Fibroblast of the conjunctiva (primary cell): ENCODE measurements around the gene ARNT2.

Experiments
- DNase-seq: peaks from one replicate; pipeline ENCODE4 v3.0.0-alpha.2; 2010; ENCODE audit warnings: low read depth

Gene ARNT2

DNA sequence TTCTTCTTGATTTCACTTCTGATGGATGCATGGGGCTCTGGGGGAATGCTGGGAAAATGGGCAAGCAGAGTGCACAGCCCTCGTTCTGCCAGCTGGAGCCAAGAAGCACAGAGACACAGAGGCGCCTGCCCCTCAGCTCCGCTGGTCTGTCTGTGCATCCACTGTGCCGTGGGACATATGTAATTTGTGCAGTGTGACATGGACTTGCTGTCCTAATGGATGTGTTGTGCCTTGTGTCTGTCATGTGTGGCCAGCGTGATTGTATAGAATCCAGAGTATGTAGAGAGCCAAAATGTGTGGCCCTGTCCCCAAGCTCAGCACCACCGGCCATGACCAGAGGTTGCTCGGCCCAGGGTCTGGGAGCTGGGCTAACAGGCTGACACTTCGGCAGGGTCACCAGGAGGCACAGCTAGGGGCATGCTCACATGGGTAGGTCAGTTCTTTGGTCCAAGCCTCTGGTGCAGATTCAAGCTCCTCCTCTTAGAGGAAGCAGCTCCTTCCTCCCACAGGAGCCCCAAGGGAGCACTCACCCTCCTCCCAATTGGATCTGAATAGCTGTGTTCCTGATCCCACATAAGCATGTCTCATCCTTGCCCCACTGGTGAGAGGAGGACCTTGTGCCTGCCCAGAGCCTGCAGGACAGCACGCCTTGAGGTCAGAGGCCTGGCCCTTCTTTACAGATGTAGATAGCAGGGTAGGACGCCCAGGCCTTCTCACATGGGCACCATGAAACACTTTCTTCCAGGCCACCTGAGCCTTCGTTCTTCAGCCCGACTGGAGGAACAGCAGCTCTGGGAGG, 190.1 kb downstream of the ARNT2 start:
- DNase-seq, result no peak

DNA sequence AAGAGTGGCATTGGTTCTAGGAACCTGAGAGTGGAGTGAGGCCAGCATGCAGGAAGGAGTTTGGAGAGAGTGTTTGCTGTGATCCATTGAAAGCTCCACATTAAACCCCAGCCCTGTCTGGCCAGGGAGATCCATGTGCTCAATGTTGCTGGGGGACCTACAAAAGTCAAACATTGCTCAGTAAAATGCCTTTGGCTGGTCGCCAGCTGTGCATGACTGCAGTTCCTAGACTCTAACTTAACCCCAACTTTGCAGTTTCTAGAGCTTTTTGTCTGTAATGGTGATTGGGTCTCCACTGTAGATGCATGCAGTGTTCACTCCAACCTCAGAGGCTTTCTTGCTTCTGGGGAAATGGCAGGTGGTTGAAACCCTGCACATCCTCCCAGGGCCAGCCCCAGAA, 191.2 kb downstream of the ARNT2 start:
- no peak for DNase-seq

DNA sequence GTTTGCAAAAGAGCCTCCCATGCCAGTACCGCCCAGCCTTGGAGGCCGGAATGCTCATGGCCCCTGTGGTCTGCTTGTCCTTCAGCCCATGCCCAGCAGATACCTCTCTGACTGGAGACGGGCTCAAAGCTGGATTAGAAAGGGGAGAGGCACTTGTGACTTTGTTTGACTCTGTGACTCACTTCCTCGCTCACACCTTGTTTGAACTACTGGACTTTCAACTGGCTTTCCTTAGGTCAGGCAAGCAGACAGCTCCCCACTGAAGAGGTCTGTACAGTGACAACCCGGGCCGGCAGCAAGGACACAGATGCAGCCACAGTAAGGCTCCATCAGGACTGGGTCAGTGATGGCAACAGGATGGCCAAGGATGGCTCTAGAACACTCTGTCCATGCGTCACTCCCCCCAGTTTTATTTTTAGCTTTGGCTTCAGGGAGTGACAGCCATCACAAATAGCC, 192.4 kb downstream of the ARNT2 start:
- DNase-seq, result no peak

DNA sequence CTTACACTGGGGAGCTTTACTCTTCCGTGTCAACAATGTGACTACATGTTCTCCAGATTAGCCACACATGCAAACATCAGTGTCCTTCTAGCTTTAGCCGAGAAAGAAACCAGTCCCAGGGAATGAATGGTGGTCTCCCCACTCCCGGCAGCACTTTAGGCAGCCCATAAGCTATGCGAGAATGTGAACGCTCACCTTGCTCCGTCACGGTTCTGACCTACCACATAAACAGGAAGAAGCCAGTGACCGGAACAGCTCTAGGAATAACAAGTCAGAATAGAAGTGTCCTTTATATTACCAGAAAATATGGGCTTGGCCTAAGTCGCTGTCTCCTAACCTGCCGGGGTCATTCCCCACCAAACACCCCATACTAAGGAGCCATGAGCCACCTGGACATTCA, 192.9 kb downstream of the ARNT2 start:
- DNase-seq, result no peak

DNA sequence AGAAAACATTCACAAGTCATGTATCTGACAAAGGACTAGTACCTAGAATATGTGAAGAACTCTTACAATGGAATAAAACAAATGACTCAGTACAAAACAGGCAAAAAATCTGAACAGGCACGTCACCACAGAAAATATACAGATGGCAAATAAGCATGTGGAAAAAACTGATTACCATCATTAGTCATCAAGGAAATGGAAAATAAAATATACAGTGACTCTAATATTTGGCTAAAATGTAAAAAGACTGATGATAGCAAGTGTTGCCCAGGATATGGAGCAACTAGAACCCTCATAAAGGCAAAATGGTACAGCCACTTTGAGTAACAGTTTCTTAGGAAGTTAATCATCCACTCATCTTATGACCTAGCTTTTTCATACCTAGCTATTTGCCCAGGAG, 195.2 kb downstream of the ARNT2 start:
- DNase-seq, result no peak

DNA sequence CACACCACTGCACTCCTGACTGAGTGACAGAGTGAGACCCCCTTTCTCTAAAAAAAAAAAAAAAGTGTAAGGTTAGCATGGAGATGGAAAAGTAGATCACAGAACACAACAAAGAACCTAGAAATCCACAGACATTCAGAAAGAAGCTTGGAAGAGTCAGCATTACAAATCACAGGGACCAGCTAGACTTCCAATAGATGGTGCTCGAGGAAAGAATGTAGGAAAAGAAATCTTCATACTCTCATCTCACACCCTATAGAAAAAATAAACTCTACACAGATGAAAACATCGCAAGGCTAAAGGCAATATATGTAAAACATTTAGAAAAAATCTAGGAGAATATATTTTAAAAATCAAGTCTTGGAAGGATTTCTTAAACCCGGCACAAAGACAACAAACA, 196.4 kb downstream of the ARNT2 start:
- DNase-seq, result no peak

DNA sequence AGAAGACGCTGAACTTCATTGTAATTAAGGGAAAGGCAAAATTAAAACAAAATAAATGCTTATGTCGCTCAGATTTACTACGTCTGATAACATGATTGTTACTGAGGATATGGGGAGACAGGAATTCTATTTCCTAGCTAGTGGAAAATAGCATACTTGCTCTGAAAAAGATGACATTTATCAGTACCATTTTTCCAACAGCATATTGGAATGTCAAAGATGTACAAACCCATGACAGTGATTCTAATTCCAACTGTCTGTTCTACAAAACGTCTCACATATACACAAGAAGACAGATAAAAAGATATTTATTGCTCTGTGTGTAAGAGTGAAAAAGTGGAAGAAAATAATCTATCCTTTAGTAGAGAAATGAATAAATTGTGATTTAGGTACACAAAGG, 197.1 kb downstream of the ARNT2 start:
- no peak for DNase-seq

DNA sequence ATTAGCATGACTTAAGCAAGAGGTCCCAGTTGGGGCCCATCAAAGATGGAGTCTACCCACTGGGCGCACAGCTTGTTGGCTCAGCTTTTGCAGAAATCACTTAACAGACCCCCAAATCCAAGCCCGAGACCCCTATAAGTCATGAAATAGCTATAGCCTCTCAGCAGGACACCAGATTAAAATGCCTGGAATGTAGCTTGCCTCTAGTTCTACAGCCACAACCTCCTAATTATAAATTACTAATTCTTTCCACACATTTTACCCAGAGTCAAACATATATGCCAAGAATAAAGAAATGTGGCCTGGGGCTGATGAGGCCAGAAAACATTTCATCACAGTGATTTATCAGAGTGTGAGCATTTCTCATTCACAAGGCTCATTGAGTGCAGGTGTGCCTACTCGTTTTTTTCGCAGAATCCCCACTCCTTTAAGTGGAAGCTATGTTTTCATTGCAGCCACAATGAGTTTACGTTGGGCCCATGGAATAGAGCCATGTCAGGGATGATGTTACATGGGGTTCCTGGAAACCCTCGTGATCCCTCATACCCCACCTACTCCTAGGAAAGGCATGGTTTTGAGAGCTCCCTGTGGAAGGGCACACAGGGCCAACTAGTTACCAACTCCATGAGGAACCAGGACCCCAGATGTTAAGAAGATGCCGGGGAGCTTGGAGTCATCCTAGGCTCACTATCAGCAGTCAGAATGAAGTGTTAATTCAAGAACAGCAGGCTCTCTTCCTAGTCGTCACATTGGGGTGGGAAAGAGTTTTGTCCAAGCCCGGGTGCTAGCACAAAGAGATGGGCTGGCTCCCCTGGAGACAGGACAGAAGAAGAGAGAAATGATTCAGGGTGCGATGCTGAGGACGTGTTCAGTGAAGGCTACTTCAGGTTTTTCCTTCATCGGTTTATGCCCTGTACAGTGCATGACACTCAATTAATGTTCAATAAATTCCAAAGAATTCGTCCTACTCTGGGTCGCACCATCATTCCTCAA, 200.7 kb downstream of the ARNT2 start:
- no peak for DNase-seq

DNA sequence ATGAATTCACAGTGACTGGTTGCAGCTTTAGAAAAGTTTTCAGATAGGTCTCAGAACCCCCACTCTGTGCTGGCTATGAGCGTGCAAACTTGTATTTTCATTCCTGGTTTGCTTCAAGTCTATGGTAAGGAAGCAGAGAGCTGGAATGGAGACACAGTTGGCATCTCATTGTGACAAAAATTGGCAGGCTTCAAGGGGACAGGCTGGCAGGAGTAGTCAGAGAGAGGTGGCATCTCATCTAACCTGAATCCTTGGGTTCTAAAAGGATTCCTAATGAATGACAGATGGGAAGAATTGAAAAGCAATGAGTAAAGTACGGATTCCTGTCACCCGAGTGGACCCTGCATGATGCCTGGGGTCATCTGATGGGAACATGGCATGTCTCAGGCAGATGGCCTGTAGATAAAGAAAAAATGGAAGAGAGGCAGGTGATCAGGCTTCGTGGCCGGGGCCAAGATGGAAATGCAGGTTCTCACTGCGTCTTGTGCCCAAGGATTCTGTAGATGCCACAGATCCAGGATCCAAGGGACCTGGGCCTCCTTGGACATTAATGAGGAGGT, 201.5 kb downstream of the ARNT2 start:
- no peak for DNase-seq

DNA sequence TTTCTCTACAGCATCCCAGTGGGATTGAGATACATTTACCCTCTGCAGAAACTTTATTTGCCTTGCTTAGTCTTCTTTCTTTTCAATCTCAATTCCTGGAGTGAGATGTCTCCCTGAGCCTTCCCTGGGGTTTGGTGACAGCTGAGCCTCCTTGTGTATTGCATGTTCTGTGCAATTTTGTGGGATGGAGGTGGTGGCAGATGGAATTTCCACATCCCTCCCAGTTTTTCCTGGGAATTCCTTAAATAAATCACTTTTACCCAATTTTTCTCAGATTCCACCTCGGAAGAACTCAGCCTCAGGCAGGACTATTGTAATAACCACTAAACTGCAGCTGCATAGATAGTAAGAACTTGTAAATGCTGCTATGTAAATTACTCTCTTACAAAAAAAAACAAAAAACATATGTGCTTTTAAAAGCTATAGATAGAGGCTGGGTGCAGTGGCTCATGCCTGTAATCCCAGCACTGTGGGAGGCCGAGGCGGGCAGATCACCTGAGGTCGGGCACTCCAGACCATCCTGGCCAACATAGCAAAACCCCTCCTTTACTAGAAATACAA, 202.4 kb downstream of the ARNT2 start:
- DNase-seq, result no peak

DNA sequence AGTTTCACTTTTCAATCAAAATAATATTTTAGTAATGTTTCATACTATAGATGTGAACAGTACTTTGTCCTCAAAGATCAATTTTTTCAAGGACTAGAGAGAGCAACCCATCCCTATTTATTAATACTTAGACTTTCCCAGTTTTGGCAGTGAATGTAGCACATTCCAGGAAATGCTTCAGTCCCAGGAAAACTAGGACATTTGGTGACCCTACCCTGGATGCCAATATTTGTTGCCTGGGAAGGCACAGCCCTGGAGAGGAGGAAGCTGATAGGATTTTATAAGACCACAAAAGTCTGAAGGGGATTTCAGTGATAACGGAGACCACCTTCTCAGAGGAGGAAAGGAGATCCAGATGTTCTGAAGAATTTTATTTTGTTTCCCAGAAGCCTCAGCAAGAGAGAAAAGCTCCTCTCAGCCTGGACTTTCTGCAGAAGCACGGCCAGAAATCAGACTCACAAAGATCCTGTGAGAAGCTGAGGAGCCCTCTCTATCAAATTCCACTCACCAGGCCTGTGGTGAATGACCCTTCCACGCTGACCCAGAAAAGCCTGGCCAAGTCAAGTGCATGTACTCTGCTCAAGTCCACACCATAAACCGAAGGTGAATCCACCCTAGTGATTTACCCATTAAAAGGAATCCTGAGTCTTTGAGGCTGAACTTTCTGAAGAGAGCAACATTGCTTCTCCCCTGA, 203.3 kb downstream of the ARNT2 start:
- DNase-seq, result no peak

DNA sequence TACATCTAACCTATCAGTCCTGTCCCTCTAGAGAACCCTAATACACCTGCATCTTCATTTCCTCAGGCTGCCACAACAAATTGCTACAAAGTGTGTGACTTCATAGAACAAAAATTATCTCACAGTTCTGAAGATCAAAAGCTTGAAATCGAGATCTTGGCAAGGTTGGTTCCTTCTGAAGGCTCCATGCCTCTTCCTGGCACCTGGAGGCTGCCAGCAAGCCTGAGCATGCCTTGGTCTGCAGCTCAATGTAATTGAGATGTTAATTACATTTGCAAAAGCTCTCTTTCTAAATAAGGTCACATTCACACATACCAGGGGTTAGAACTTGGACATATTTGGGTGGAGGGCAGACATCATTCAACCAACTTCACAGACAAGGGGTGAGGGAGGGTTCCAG, 204.5 kb downstream of the ARNT2 start:
- DNase-seq, result no peak

DNA sequence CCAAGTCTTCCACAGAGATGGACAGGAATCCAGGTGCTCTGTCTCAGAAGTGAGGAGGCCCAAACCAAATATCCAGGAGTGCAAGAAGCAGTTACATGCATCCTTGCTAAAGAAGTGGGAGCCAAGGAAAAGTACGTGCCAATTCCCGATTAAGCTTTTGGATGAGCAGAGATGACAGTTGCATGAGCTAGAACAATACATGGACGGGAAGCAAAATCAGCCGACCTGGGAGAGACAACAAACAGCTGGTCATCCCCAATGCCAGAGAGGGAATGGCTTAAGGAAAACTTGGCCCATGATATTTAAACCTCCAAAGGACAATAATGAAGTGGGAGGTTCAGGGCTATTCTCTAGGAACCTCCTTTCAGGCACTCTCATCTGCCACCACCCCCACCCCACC, 204.9 kb downstream of the ARNT2 start:
- no peak for DNase-seq

DNA sequence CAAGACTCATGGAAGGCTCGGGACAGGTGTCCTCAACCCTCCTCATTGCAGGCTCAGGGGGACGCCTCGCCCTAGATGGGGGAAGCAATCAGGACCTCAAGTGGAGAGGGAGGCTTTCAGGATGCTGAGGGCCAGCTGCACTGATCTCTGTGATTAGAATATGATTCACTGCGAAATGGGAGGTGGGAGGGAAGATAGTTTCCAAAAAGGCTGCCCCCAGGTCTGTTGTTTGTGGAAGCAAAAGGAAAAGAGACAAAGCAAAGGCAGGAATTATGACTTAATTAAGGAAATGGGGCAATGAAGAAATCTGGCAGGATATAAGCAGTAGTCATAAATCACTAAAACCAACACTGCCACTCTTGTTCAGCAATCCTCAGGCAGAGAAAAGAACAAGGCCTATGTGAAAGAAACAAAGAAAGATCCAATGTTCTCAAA, 205.3 kb downstream of the ARNT2 start:
- DNase-seq, result no peak

DNA sequence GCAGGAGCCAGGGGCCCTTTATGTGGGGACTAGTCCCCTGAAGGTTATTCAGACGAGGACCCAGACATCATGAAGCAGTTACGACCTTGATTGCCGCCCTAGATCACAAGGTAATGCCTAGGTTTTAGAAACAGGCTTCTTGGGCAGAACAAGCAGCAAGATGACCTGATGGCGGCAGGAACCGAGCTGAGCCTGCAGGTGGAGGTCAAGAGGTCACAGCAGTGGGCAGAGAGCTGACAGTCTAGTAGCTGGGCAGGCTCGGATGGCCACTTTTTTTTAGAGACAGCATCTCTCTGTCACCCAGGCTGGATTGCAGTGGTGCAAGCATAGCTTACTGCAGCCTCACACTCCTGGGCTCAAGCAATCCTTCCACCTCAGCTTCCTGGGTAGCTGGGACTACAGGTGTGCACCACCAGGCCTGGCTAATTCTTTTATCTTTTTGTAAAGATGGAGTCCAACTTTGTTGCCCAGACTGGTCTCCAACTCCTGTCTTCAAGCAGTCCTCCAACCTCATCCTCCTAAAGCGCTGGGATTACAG, 207.4 kb downstream of the ARNT2 start:
- no peak for DNase-seq

DNA sequence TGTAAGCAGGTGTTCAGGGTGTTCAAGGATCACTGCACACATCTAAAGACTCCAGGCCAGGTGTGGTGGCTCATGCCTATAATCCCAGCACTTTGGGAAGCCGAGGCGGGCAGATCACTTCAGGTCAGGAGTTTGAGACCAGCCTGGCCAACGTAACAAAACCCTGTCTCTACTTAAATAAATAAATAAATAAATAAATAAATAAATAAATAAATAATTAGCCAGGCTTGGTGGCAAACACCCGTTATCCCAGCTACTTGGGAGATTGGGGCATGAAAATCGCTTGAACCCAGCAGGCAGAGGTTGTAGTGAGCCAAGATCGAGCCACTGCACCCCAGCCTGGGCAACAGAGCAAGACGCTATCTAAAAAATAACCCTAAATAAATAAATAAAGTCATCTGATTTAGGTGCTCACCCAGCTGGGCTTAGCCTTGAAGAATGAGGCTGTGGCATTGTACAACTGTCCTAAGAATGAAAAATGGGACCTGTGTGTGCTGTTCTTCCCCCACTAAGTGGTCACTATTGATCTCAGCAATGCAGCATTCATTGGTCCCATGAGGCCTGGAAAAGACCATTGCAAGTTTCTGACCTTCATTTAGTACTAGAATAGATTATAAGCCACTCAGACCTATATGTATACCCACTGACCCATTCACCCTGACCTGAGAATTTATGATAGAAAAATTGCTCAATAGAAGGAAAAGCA, 208.1 kb downstream of the ARNT2 start:
- no peak for DNase-seq

DNA sequence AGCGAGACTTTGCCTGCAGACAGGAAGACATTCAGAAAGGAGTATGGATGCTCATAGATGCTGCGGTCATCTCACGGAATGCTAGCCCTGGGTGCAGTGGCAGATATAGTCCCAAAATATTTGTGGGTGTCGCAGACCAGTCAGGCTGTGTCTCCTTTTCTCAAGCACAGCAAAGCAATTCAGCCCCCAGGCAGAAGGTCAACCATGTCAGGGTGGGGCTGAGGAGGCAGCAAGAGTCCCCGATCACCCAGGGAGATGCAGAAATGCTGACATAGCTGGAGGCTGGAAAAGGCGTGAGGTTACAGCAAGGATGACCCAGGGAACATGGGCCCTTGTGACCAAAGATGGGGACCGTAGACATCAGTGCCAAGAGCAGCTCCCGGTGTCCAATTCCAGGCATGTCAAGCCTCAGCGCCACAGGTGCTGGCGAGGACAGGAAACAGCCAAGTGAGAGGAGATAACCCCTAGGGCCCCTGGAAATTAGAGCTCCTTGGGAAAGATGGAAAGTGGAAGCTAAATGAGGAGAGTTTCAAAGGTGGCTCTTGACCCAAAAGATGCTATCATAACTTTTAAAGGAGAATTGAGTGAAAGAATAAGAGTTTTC, 209.7 kb downstream of the ARNT2 start:
- no peak for DNase-seq

DNA sequence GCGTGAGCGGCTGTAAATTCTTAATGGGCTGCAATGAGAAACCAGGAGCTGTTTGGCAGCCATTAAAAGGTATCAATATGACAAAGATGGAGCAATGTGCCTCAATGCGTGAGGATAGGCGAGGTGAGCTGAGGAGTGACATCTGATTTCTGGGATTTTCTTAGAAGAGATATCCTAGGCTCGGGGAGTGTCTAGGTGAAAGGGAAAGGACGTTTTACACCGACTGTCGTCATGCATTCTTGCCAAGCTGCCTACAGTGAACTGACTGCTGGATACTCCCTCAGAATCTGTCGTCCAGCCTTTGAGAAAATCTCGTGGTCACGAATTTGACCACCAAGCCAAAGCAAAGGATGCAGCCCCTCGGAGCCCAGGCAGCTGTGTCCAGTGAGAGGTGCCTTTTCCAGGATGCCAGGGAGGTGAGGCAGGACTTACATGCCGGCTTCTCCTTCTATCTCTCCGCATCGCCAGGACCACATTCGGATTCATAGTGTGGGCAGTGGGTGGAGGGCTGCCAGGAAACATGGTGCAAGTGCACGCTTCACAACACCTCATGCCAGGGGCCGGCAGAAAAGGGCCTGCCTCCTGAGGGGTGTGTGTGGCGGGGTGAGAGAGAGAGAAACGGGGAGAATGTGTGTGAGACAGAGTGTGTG, 210.7 kb downstream of the ARNT2 start:
- DNase-seq, result no peak

DNA sequence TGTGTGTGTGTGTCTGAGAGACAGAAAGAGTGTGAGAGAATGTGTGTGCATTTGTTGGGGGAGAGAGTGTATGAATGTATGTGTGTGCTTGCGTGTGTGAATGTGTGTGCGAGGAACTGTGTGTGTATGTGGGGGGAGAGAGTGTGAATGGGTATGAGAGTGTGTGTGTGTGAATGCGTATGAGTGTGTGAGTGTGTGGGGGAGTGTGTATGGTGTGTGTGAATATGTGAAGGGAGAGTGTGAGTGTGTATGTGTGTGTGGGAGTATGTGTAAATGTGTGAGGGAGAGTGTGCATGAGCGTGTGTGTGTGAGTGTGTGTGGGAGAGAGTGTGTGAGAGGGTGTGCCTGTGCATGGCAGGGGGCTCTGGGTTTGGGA, 211.2 kb downstream of the ARNT2 start:
- no peak for DNase-seq
